Trophoblast cell (in vitro differentiated cells and primary cell): Measurements from ENCODE around the gene PI4K2B.
"Not testable (repeated sequence)": the region's sequence is repeated elsewhere in the genome, so short reads cannot be mapped to it uniquely, and the experiment has no call there.

Source experiments
- DNase-seq, 2 donors: peaks; one replicate each; pipeline ENCODE4 v3.0.0-alpha.2; 2016
- H2AFZ ChIP-seq: 2 replicates; pipeline ENCODE4 v1.6.1; 2013; ENCODE audit warnings: low read length, moderate library complexity, mild to moderate bottlenecking; ENCODE audit not compliant: insufficient read depth, poor library complexity
- H2AK5ac ChIP-seq: 2 replicates; pipeline ENCODE4 v1.6.1; 2013; ENCODE audit warnings: mild to moderate bottlenecking, low read length
- H2BK120ac ChIP-seq: 2 replicates; pipeline ENCODE4 v1.6.1; 2013; ENCODE audit warnings: low read length, mild to moderate bottlenecking, moderate library complexity; ENCODE audit not compliant: insufficient read depth, poor library complexity
- H2BK12ac ChIP-seq: 2 replicates; pipeline ENCODE4 v1.6.1; 2013; ENCODE audit warnings: mild to moderate bottlenecking, low read length, moderate library complexity
- H2BK5ac ChIP-seq: 2 replicates; pipeline ENCODE4 v1.6.1; 2013; ENCODE audit warnings: low read length, low read depth, moderate library complexity, mild to moderate bottlenecking; ENCODE audit not compliant: poor library complexity
- H3K14ac ChIP-seq: 2 replicates; pipeline ENCODE4 v1.6.1; 2013; ENCODE audit warnings: mild to moderate bottlenecking, low read length
- H3K18ac ChIP-seq: 2 replicates; pipeline ENCODE4 v1.6.1; 2013; ENCODE audit warnings: mild to moderate bottlenecking, low read length
- H3K23ac ChIP-seq: 2 replicates; pipeline ENCODE4 v1.6.1; 2013; ENCODE audit warnings: low read length
- H3K27ac ChIP-seq: 2 replicates; pipeline ENCODE4 v1.5.1; 2013; ENCODE audit warnings: low read depth, mild to moderate bottlenecking, inconsistent platforms, low read length, moderate library complexity
- H3K27me3 ChIP-seq: 2 replicates; pipeline ENCODE4 v1.6.1; 2013; ENCODE audit warnings: inconsistent platforms, mild to moderate bottlenecking, low read length, moderate library complexity; ENCODE audit not compliant: insufficient read depth
- H3K36me3 ChIP-seq, 2 experiments: 1 replicate in 1 of 2; 2 replicates in 1 of 2; pipeline ENCODE4 v1.6.1; 2013; ENCODE audit warnings: low read length in 2 of 2, mild to moderate bottlenecking in 2 of 2, moderate library complexity in 1 of 2; ENCODE audit not compliant: insufficient read depth in 2 of 2, control insufficient read depth in 1 of 2
- H3K4ac ChIP-seq: 2 replicates; pipeline ENCODE4 v1.6.1; 2013; ENCODE audit warnings: low read depth, mild to moderate bottlenecking, low read length, moderate library complexity
- H3K4me1 ChIP-seq, 2 experiments: 1 replicate in 1 of 2; 2 replicates in 1 of 2; pipeline ENCODE4 v1.6.1; 2013; ENCODE audit warnings: low read length in 2 of 2, mild to moderate bottlenecking in 2 of 2, moderate library complexity in 1 of 2; ENCODE audit not compliant: insufficient read depth in 2 of 2, control insufficient read depth in 1 of 2
- H3K4me2 ChIP-seq: 2 replicates; pipeline ENCODE4 v1.6.1; 2013; ENCODE audit warnings: inconsistent platforms, mild to moderate bottlenecking, low read length, moderate library complexity
- H3K4me3 ChIP-seq: 2 replicates; pipeline ENCODE4 v1.5.1; 2013; ENCODE audit warnings: mild to moderate bottlenecking, low read depth, low read length, inconsistent platforms
- H3K79me1 ChIP-seq: one replicate; pipeline ENCODE4 v1.6.1; 2013; ENCODE audit warnings: low read length
- H3K79me2 ChIP-seq: 2 replicates; pipeline ENCODE4 v1.6.1; 2013; ENCODE audit warnings: low read length, mild to moderate bottlenecking; ENCODE audit not compliant: control insufficient read depth, insufficient read depth, poor library complexity
- H3K9ac ChIP-seq: 2 replicates; pipeline ENCODE4 v1.6.1; 2013; ENCODE audit warnings: mild to moderate bottlenecking, low read length
- H3K9me3 ChIP-seq: 2 replicates; pipeline ENCODE4 v1.6.1; 2013; ENCODE audit warnings: low read depth, mild to moderate bottlenecking, control low read depth, inconsistent platforms, low read length; ENCODE audit not compliant: insufficient read depth
- H4K12ac ChIP-seq: 2 replicates; pipeline ENCODE4 v1.6.1; 2013; ENCODE audit warnings: low read depth, mild to moderate bottlenecking, low read length, moderate library complexity
- H4K8ac ChIP-seq: 2 replicates; pipeline ENCODE4 v1.6.1; 2013; ENCODE audit warnings: low read depth, mild to moderate bottlenecking, low read length, moderate library complexity
- H4K91ac ChIP-seq: one replicate; pipeline ENCODE4 v1.6.1; 2013; ENCODE audit warnings: low read depth, mild to moderate bottlenecking, low read length, moderate library complexity
- WGBS: extraction: QIAGEN DNeasy Blood & Tissue Kit; methylation state at CpG from one replicate; pipeline ENCODE4 v1.1.7; 2013; ENCODE audit warnings: missing lambda C conversion rate; ENCODE audit not compliant: insufficient read length, insufficient coverage; ENCODE audit errors: extremely low coverage; 5-methylcytosine and 5-hydroxymethylcytosine counted together

Gene PI4K2B

GRCh38 chr4:25253071-25253445 is 19.2 kb downstream of the PI4K2B start:
- Histone ChIP-seq H3K9ac (no peak overlapping the region), H3K27me3 (no peaks in the 10 kb centered on the region), H3K36me3 (peaks cover 4 to 9% of the 10 kb centered on the region in 2 experiments), H3K4me3 (no peak overlapping the region), H2BK120ac (no peak overlapping the region), H3K79me2 (no peaks in the 10 kb centered on the region), H3K9me3 (no peaks in the 10 kb centered on the region), H4K8ac (no peak overlapping the region), H3K4me2 (no peak overlapping the region), H2AFZ (no peak overlapping the region), H4K12ac (no peak overlapping the region), H2BK12ac (no peak overlapping the region), H3K4me1 (no peaks in the 10 kb centered on the region), H3K4ac (no peak overlapping the region), H3K27ac (no peak overlapping the region), H3K79me1 (no peaks in the 10 kb centered on the region), H3K14ac (no peak overlapping the region), H4K91ac (no peak overlapping the region), H2AK5ac (no peak overlapping the region), H3K23ac (no peak overlapping the region), H2BK5ac (no peak overlapping the region), H3K18ac (no peak overlapping the region)
- no CpG with 5 or more reads among the region's 2 CpGs for WGBS
- DNase-seq, result peak in 1 of 2 donors; percentile 31

- not testable (repeated sequence) for H4K8ac ChIP-seq, H3K79me2 ChIP-seq, H3K27ac ChIP-seq, H4K91ac ChIP-seq, H3K36me3 ChIP-seq, H3K4me3 ChIP-seq, H3K4me2 ChIP-seq, H3K9me3 ChIP-seq, H3K14ac ChIP-seq, H3K9ac ChIP-seq, H3K4me1 ChIP-seq, H4K12ac ChIP-seq, H2BK12ac ChIP-seq, DNase-seq, H3K18ac ChIP-seq, H2AFZ ChIP-seq, H3K79me1 ChIP-seq, H2BK120ac ChIP-seq, H2AK5ac ChIP-seq, H3K4ac ChIP-seq, H2BK5ac ChIP-seq, H3K27me3 ChIP-seq, H3K23ac ChIP-seq
- no CpG with 5 or more reads among the region's 12 CpGs for WGBS
Observed at GRCh38 chr4:25253786-25254185, 20.0 kb downstream of the PI4K2B start.

- WGBS, result no CpG with 5 or more reads among the region's 2 CpGs
- Histone ChIP-seq H3K9ac (no peak overlapping the region), H4K8ac (no peak overlapping the region)
Observed at GRCh38 chr4:25258980-25259578, 25.2 kb downstream of the PI4K2B start.

GRCh38 chr4:25271866-25272265 is 38.0 kb downstream of the PI4K2B start:
- Histone ChIP-seq H4K91ac (no peak overlapping the region), H2BK5ac (no peak overlapping the region), H3K9me3 (no peaks in the 10 kb centered on the region), H3K36me3 (peaks cover 2 to 4% of the 10 kb centered on the region in 2 experiments), H2AK5ac (no peak overlapping the region), H3K4ac (no peak overlapping the region), H3K14ac (no peak overlapping the region), H2BK120ac (no peak overlapping the region), H3K79me1 (no peaks in the 10 kb centered on the region), H3K23ac (no peak overlapping the region), H3K79me2 (no peaks in the 10 kb centered on the region), H3K4me2 (no peak overlapping the region), H2BK12ac (no peak overlapping the region), H4K8ac (no peak overlapping the region), H3K4me1 (no peaks in the 10 kb centered on the region), H4K12ac (no peak overlapping the region), H3K4me3 (no peak overlapping the region), H2AFZ (no peak overlapping the region), H3K18ac (no peak overlapping the region), H3K9ac (no peak overlapping the region), H3K27me3 (no peaks in the 10 kb centered on the region), H3K27ac (no peak overlapping the region)
- WGBS, result no CpG with 5 or more reads among the region's 3 CpGs
- DNase-seq, result no peak

More at GRCh38 chr4:25258980-25259578, 25.2 kb downstream of the PI4K2B start:
- no peak overlapping the region for H2BK120ac ChIP-seq
- no peak overlapping the region for H2BK5ac ChIP-seq
- no peaks in the 10 kb centered on the region for H3K79me1 ChIP-seq
- H4K91ac ChIP-seq, result no peak overlapping the region
- H3K23ac ChIP-seq, result no peak overlapping the region
- no peak overlapping the region for H3K18ac ChIP-seq
- no peak overlapping the region for H3K27ac ChIP-seq
- H3K79me2 ChIP-seq, result no peaks in the 10 kb centered on the region
- no peak overlapping the region for H3K4me2 ChIP-seq
- no peak overlapping the region for H2AK5ac ChIP-seq
- H3K14ac ChIP-seq, result no peak overlapping the region
- H2AFZ ChIP-seq, result no peak overlapping the region
- DNase-seq, result no peak
- no peak overlapping the region for H3K4ac ChIP-seq
- H4K12ac ChIP-seq, result no peak overlapping the region
- H3K4me1 ChIP-seq, result no peaks in the 10 kb centered on the region
- H3K36me3 ChIP-seq, result peaks cover 6 to 12% of the 10 kb centered on the region in 2 experiments
- H3K9me3 ChIP-seq, result no peaks in the 10 kb centered on the region
- H3K27me3 ChIP-seq, result no peaks in the 10 kb centered on the region
- H2BK12ac ChIP-seq, result no peak overlapping the region
- H3K4me3 ChIP-seq, result no peak overlapping the region
